Fibroblast of lung (primary cell): ENCODE data around the gene KDM2B. TPM values are rescaled to one million over a fixed set of nuclear protein-coding genes. Genes with fewer than 3 reads are reported as not detected.

Source experiments
- DNase-seq, 2 donors: peaks; one replicate each; pipeline versions ENCODE4 v3.0.0 to v3.0.0-alpha.2; 2010; ENCODE audit warnings: low read depth in 2 of 2
- H2AFZ ChIP-seq: 2 replicates; pipeline ENCODE4 v1.5.1; 2012; ENCODE audit warnings: low read length, control low read depth, inconsistent platforms
- H3K27ac ChIP-seq: 2 replicates; pipeline ENCODE4 v1.5.1; 2011; ENCODE audit warnings: low read length, control low read depth; ENCODE audit not compliant: insufficient read depth
- H3K27me3 ChIP-seq: 2 replicates; pipeline ENCODE4 v1.5.1; 2011; ENCODE audit warnings: mild to moderate bottlenecking, low read length; ENCODE audit not compliant: control insufficient read depth, insufficient read depth
- H3K36me3 ChIP-seq: 2 replicates; pipeline ENCODE4 v1.5.1; 2011; ENCODE audit warnings: low read length; ENCODE audit not compliant: control insufficient read depth, insufficient read depth
- H3K4me1 ChIP-seq: 2 replicates; pipeline ENCODE4 v1.5.1; 2011; ENCODE audit warnings: low read length; ENCODE audit not compliant: control insufficient read depth, insufficient read depth; ENCODE audit errors: extremely low read depth
- H3K4me2 ChIP-seq: 2 replicates; pipeline ENCODE4 v1.5.1; 2011; ENCODE audit warnings: low read length, control low read depth; ENCODE audit not compliant: insufficient read depth; ENCODE audit errors: extremely low read depth
- H3K4me3 ChIP-seq, 4 experiments: fragments of 200-600 bp in 1 of 4; sonication (generic) in 1 of 4; replicated peaks in 1 of 4; 2 replicates each; pipeline ENCODE4 v1.5.1; 2011 to 2016; ENCODE audit warnings: low read length in 4 of 4, low read depth in 3 of 4, mild to moderate bottlenecking in 3 of 4, control low read depth in 2 of 4, inconsistent platforms in 1 of 4, mixed read lengths in 1 of 4; ENCODE audit not compliant: insufficient read depth in 1 of 4; ENCODE audit errors: control extremely low read depth in 1 of 4
- H3K79me2 ChIP-seq: 2 replicates; pipeline ENCODE4 v1.5.1; 2012; ENCODE audit warnings: mild to moderate bottlenecking, low read length, inconsistent platforms; ENCODE audit not compliant: control insufficient read depth, insufficient read depth
- H3K9ac ChIP-seq: 2 replicates; pipeline ENCODE4 v1.5.1; 2011; ENCODE audit warnings: mild to moderate bottlenecking, low read length, control low read depth; ENCODE audit not compliant: insufficient read depth
- H3K9me3 ChIP-seq: 2 replicates; pipeline ENCODE4 v1.5.1; 2012; ENCODE audit warnings: low read depth, low read length; ENCODE audit not compliant: control insufficient read depth, insufficient read depth
- H4K20me1 ChIP-seq: 2 replicates; pipeline ENCODE4 v1.5.1; 2011; ENCODE audit warnings: low read length; ENCODE audit not compliant: control insufficient read depth, insufficient read depth; ENCODE audit errors: extremely low read depth
- CTCF ChIP-seq, 2 donors: IDR thresholded peaks in 1 of 2; conservative IDR thresholded peaks in 1 of 2; 1 replicate in 1 of 2; 2 replicates in 1 of 2; pipeline ENCODE4 v1.5.1; 2011 to 2012; ENCODE audit warnings: low read length in 2 of 2, control low read depth in 1 of 2, inconsistent platforms in 1 of 2, low read depth in 1 of 2, mild to moderate bottlenecking in 1 of 2
- EZH2 ChIP-seq: IDR thresholded peaks from 2 replicates; pipeline ENCODE4 v1.5.1; 2012; ENCODE audit warnings: low read length, control low read depth, mild to moderate bottlenecking; ENCODE audit errors: missing control alignments
- polyA plus RNA-seq, 2 donors: library from polyadenylated mRNA; depleted of rRNA in 1 of 2; stranded (reverse) in 1 of 2; unstranded in 1 of 2; fragments of >200 nt; gene quantifications; 2 replicates each; pipeline ENCODE4 v1.2.1, GENCODE V29; 2011 to 2012; ENCODE audit warnings: missing spikeins in 1 of 2
- total RNA-seq: library from RNA; depleted of rRNA; stranded (reverse); fragments of >200 nt; gene quantifications from 2 replicates; pipeline ENCODE4 v1.2.1, GENCODE V29; 2014

KDM2B gene
- total and polyA plus RNA-seq, 2 donors (not counting 1 experiment from before 2014, with no cell fraction given): 9.8 to 21.6 TPM

DNA sequence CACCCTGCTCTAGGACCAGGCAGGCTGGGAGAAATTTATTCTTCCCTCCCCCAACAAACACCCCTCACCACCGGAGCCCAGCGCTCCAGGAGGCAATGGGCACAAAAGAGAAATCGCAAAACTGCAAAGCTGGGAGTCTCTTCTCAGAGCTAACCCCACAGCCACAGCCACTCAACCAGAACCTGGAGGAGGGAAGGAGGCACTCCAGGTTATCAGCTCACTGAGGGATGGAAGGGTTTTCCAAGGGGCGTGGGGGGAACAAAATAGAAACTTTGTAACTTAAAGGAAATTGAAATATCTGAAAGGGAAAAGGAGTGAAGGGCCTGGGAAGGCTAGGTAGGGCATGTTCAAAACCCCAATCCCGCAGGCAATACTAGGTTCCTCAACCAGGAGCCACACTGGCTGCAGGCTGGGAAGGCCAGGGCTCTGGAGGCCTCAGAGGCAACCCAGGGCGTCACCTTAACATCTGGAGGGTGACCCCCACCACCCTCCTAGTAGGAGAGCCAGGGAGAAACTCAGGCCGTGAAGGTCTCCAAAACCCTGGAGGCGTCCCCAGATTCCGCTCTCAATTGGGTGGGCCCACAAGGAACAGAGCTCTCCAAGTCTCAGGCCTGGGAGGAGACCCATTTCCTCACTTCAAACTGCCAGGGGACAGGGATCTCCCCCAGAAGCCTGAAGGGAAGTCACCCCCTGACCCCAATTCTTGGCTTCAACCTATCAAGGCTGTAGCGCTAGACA lies 3.2 kb downstream of the KDM2B start:
- DNase-seq: no peak
- H3K9ac ChIP-seq: peak overlapping the region; percentile 61

GRCh38 chr12:121576851-121577391 lies 3.9 kb downstream of the KDM2B start:
- Histone ChIP-seq H3K9me3 (no peaks in the 10 kb centered on the region), H3K27me3 (no peaks in the 10 kb centered on the region), H4K20me1 (no peaks in the 10 kb centered on the region), H3K4me3 (peak overlapping the region in 2 of 4 experiments; percentile 30 to 67), H3K4me1 (peaks cover 23% of the 10 kb centered on the region), H3K4me2 (peak overlapping the region; percentile 89), H3K36me3 (peaks cover 5% of the 10 kb centered on the region), H2AFZ (peak overlapping the region; percentile 44), H3K27ac (peak overlapping the region; percentile 90), H3K79me2 (peaks cover 9% of the 10 kb centered on the region), H3K9ac (peak overlapping the region; percentile 57)
- DNase-seq: peak; percentile 87 to 90
- no peak for TF ChIP-seq CTCF (conservative IDR thresholded peaks at IDR 0.05 in 1 of 2, IDR thresholded peaks at IDR 0.05 in 1 of 2; ENCODE audit: low read depth in 1 of 2, low read length in 2 of 2)
- TF ChIP-seq EZH2: no peak

More for the DNA sequence above, 3.2 kb downstream of the KDM2B start:
- no peaks in the 10 kb centered on the region for H3K27me3 ChIP-seq
- H3K36me3 ChIP-seq: peaks cover 2% of the 10 kb centered on the region
- no peaks in the 10 kb centered on the region for H3K9me3 ChIP-seq
- H2AFZ ChIP-seq: no peak overlapping the region
- peaks cover 26% of the 10 kb centered on the region for H3K4me1 ChIP-seq
- H4K20me1 ChIP-seq: no peaks in the 10 kb centered on the region
- H3K79me2 ChIP-seq: peaks cover 9% of the 10 kb centered on the region
- peak overlapping the region; percentile 6 to 67 (median 44) for H3K4me3 ChIP-seq
- peak overlapping the region; percentile 90 for H3K27ac ChIP-seq
- peak overlapping the region; percentile 89 for H3K4me2 ChIP-seq
- no peak for TF ChIP-seq CTCF (conservative IDR thresholded peaks at IDR 0.05 in 1 of 2, IDR thresholded peaks at IDR 0.05 in 1 of 2; ENCODE audit: low read depth in 1 of 2, low read length in 2 of 2)
- no peak for TF ChIP-seq EZH2

- Histone ChIP-seq H3K9ac (no peak overlapping the region), H3K36me3 (peaks cover 5% of the 10 kb centered on the region), H3K9me3 (no peaks in the 10 kb centered on the region), H4K20me1 (no peaks in the 10 kb centered on the region), H2AFZ (no peak overlapping the region), H3K27me3 (no peaks in the 10 kb centered on the region), H3K4me2 (peak overlapping the region; percentile 73), H3K4me3 (peak overlapping the region in 1 of 4 experiments; percentile 67), H3K27ac (peak overlapping the region; percentile 90), H3K4me1 (peaks cover 15% of the 10 kb centered on the region), H3K79me2 (peaks cover 4% of the 10 kb centered on the region)
- DNase-seq: no peak
- no peak for TF ChIP-seq CTCF (conservative IDR thresholded peaks at IDR 0.05 in 1 of 2, IDR thresholded peaks at IDR 0.05 in 1 of 2; ENCODE audit: low read depth in 1 of 2, low read length in 2 of 2)
- TF ChIP-seq EZH2: no peak
Observed at GRCh38 chr12:121575952-121576625, 4.7 kb downstream of the KDM2B start.
